Activated CD4-positive, alpha-beta T cell treated with anti-CD3 and anti-CD28 coated beads, Interleukin-2, amount 50 U/mL, for 1 hour (primary cell): Measurements from ENCODE around the gene TMA7B.

Experiments
- DNase-seq: peaks from one replicate; pipeline ENCODE4 v3.0.0-alpha.2; 2020

TMA7B gene

GRCh38 chr22:39959640-39960447 lies at the start of gene TMA7B:
TMA7B (plus strand) TSS chr22:39960397; CDS start chr22:39964375, 3,978 bp downstream.
- DNase-seq, result peak; percentile 34

- no peak for DNase-seq
Observed at GRCh38 chr22:39910876-39911613, 49.2 kb upstream of the TMA7B start.

GRCh38 chr22:39913321-39913720 lies 46.9 kb upstream of the TMA7B start:
- DNase-seq, result no peak

GRCh38 chr22:39913886-39914285 lies 46.3 kb upstream of the TMA7B start:
- no peak for DNase-seq

- DNase-seq, result no peak
Observed at GRCh38 chr22:39914584-39914983, 45.6 kb upstream of the TMA7B start.

GRCh38 chr22:39915295-39915726 lies 44.9 kb upstream of the TMA7B start:
- DNase-seq, result no peak

GRCh38 chr22:39916496-39916895 lies 43.7 kb upstream of the TMA7B start:
- no peak for DNase-seq

GRCh38 chr22:39917197-39917643 lies 43.0 kb upstream of the TMA7B start:
- DNase-seq, result no peak

- DNase-seq, result no peak
Observed at GRCh38 chr22:39917776-39918495, 42.3 kb upstream of the TMA7B start.

- DNase-seq, result peak; percentile 51
Observed at GRCh38 chr22:39920134-39920743, 40.0 kb upstream of the TMA7B start.

- DNase-seq, result no peak
Observed at GRCh38 chr22:39923696-39924095, 36.5 kb upstream of the TMA7B start.

GRCh38 chr22:39924286-39924685 lies 35.9 kb upstream of the TMA7B start:
- DNase-seq, result no peak

- DNase-seq, result no peak
Observed at GRCh38 chr22:39925273-39925672, 34.9 kb upstream of the TMA7B start.

- no peak for DNase-seq
Observed at GRCh38 chr22:39925909-39926679, 34.1 kb upstream of the TMA7B start.

- no peak for DNase-seq
Observed at GRCh38 chr22:39926753-39927152, 33.4 kb upstream of the TMA7B start.

- DNase-seq, result no peak
Observed at GRCh38 chr22:39927544-39927943, 32.7 kb upstream of the TMA7B start.

- no peak for DNase-seq
Observed at GRCh38 chr22:39928536-39929520, 31.4 kb upstream of the TMA7B start.

- DNase-seq, result no peak
Observed at GRCh38 chr22:39931251-39931650, 28.9 kb upstream of the TMA7B start.

- no peak for DNase-seq
Observed at GRCh38 chr22:39932166-39932565, 28.0 kb upstream of the TMA7B start.

GRCh38 chr22:39932918-39933649 lies 27.1 kb upstream of the TMA7B start:
- DNase-seq, result peak; percentile 59
